ENCODE data around the gene HHATL. TPM values are rescaled to one million over a fixed set of nuclear protein-coding genes. Genes with fewer than 3 reads are reported as not detected.
A peak's percentile ranks its signal among the peaks of the same experiment; 100 is the strongest.

The HHATL gene, protein sequence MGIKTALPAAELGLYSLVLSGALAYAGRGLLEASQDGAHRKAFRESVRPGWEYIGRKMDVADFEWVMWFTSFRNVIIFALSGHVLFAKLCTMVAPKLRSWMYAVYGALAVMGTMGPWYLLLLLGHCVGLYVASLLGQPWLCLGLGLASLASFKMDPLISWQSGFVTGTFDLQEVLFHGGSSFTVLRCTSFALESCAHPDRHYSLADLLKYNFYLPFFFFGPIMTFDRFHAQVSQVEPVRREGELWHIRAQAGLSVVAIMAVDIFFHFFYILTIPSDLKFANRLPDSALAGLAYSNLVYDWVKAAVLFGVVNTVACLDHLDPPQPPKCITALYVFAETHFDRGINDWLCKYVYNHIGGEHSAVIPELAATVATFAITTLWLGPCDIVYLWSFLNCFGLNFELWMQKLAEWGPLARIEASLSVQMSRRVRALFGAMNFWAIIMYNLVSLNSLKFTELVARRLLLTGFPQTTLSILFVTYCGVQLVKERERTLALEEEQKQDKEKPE
- total RNA-seq (2014; rRNA removed; shearing (Covaris generic); ENCODE audit: low replicate concordance), result not detected in 2 replicates

DNA sequence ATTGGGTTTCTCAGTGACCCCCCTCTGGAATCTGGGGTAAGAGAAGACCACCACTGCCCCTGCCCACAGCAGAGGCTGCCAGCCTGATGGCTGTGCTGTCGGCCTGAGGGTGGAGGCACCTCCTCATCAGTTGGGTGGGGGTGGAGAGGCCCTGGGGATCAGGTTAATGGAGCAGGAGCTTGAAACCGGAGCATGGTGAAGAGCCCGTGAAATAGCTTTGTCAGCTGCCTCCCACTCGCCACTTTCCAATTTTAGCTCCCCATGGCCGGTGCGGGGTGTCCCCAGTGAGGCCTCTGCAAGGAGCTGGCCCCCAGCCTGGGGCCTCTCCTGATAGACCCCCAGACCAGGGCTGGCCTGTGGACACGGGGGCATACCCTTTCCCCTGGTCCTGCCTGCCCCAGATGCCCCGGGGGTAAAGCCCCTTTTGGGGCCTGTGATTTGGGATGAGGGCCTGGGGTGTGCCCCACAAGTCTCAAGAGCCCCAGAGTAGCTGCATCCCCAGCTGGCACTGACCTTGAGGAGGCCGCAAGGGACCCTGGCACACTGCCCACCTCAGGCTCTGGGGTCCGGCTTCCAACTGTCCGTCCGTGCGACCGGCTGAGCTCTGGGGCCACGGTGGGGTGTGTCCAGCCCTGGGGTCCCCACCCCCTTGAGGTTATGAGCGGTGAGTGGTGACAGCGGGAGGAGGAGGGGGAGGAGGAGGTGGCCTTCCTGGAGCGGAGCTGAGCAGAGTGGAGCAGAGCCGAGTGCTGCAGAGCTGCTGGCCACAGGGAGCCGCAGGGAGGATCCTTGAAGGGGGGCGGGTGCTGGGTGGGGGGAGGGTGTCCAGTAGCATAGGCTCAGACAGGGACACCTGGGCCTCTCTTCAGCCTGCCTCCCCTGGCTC, at the start of gene HHATL:
Gene HHATL (minus strand): TSS at position 733 of the 886 bp plus-strand sequence. CDS start 1,972 bp downstream, outside the sequence.
- H2AFZ ChIP-seq (ENCODE audit: low read length), result no peak within 1 kb of the TSS
- no peaks in the 10 kb centered on the region for H3K27me3 ChIP-seq (ENCODE audit: low read length)
- H4K20me1 ChIP-seq (ENCODE audit: insufficient read depth, low read depth, low read length), result 0 out of 2 replicates have a peak, but pooled peaks cover 4% of the 10 kb centered on the region
- no peaks in the 10 kb centered on the region for H3K79me2 ChIP-seq (ENCODE audit: low read length)
- peaks cover 7% of the 10 kb centered on the region; the same call in 1 of the 2 replicates for H3K4me1 ChIP-seq (ENCODE audit: low read length)
- H3K4me2 ChIP-seq (ENCODE audit: low read depth, low read length, poor library complexity, severe bottlenecking), result no peak within 1 kb of the TSS
- no peak within 1 kb of the TSS for H3K9ac ChIP-seq (ENCODE audit: low read length)
- H3K9me2 ChIP-seq (replicated peaks; ENCODE audit: insufficient read depth, low read length), result no peaks in the 10 kb centered on the region
- DNase-seq, result no peak
- H3K36me3 ChIP-seq (ENCODE audit: insufficient read depth, low read length), result no peaks in the 10 kb centered on the region
- no peak within 1 kb of the TSS for H3K27ac ChIP-seq (ENCODE audit: low read length)
- H3K9me3 ChIP-seq (ENCODE audit: low read length), result no peaks in the 10 kb centered on the region
- H3K4me3 ChIP-seq (ENCODE audit: low read length), result no peak within 1 kb of the TSS

DNA sequence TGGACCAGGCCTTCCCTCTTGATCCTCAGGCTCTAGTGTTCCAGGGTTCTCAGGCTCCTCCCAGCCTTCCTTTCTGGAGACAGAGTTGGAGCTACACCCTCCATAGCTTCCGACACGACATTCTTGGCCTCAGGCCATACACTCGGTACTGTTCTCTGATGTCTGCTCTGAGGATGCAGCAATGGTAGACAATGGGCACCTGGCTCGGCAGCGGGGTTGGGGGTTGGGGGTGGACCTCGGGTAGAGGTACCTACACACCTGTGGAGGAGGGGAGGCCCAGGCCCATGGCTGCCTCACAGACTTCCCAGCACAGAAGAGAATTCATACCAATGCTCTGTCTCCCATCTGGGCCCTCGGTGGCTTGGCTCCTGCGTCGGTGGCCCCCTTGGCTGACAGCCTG, 49.0 kb upstream of the HHATL start:
- H3K36me3 ChIP-seq (ENCODE audit: insufficient read depth, low read length), result no peaks in the 10 kb centered on the region
- no peak overlapping the region for H3K4me2 ChIP-seq (ENCODE audit: low read depth, low read length, poor library complexity, severe bottlenecking)
- H3K27ac ChIP-seq (ENCODE audit: low read length), result no peak overlapping the region
- H4K20me1 ChIP-seq (ENCODE audit: insufficient read depth, low read depth, low read length), result no peaks in the 10 kb centered on the region
- peaks cover 2% of the 10 kb centered on the region; the same call in 1 of the 2 replicates for H3K4me1 ChIP-seq (ENCODE audit: low read length)
- no peak overlapping the region for H3K4me3 ChIP-seq (ENCODE audit: low read length)
- no peaks in the 10 kb centered on the region for H3K79me2 ChIP-seq (ENCODE audit: low read length)
- no peak overlapping the region for H2AFZ ChIP-seq (ENCODE audit: low read length)
- no peaks in the 10 kb centered on the region for H3K9me3 ChIP-seq (ENCODE audit: low read length)
- H3K9me2 ChIP-seq (replicated peaks; ENCODE audit: insufficient read depth, low read length), result no peaks in the 10 kb centered on the region
- no peak overlapping the region for H3K9ac ChIP-seq (ENCODE audit: low read length)
- H3K27me3 ChIP-seq (ENCODE audit: low read length), result no peaks in the 10 kb centered on the region
- DNase-seq, result no peak

DNA sequence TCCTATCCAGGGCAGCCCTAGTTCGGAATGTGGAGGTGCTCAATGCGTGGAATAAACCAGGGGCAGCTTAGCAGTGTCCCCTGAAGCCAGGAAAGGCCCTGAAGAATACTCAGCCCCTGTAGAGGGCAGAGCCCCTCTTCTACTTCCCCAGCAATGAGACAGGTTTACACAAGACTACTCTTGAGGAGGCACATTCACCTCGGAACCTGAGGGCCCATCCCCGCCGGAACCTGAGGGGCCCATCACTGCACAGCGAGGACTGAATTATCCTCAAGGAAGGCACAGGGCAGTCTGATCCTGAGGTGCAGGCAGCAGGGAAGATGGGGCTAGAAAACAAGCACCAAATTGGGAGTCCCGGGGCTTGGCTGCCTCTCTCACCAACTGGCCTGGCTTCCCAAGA, 48.2 kb upstream of the HHATL start:
- no peaks in the 10 kb centered on the region for H3K79me2 ChIP-seq (ENCODE audit: low read length)
- H3K4me1 ChIP-seq (ENCODE audit: low read length), result peaks cover 2% of the 10 kb centered on the region; the same call in 1 of the 2 replicates
- no peak overlapping the region for H3K4me2 ChIP-seq (ENCODE audit: low read depth, low read length, poor library complexity, severe bottlenecking)
- no peaks in the 10 kb centered on the region for H3K9me2 ChIP-seq (replicated peaks; ENCODE audit: insufficient read depth, low read length)
- H2AFZ ChIP-seq (ENCODE audit: low read length), result no peak overlapping the region
- H3K36me3 ChIP-seq (ENCODE audit: insufficient read depth, low read length), result no peaks in the 10 kb centered on the region
- no peaks in the 10 kb centered on the region for H3K27me3 ChIP-seq (ENCODE audit: low read length)
- H4K20me1 ChIP-seq (ENCODE audit: insufficient read depth, low read depth, low read length), result no peaks in the 10 kb centered on the region
- H3K9ac ChIP-seq (ENCODE audit: low read length), result no peak overlapping the region
- no peaks in the 10 kb centered on the region for H3K9me3 ChIP-seq (ENCODE audit: low read length)
- H3K27ac ChIP-seq (ENCODE audit: low read length), result no peak overlapping the region
- DNase-seq, result no peak
- no peak overlapping the region for H3K4me3 ChIP-seq (ENCODE audit: low read length)

DNA sequence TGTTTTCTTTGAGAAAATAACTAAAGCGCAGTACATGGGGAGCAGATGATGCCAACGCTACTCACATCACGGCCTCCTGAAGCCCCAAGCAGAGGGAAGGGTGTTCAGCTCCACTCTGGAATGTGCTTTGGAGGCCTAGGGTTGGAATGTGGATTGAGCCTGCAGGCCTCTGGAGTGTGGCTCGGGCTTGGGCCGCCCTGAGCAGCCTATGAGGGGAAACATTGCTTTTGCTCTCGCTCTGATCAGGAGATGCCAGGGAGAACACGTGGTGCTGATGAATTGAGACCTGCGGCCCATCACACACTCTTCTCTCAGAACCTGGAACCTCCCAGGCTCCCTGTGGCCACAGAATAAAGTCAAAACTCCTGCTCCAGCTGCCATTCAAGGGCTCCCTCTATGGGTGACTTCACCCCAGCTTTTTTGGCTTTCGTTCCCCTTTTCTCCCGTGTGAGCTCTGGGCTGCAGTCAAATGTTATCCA, 47.2 kb upstream of the HHATL start:
- Histone ChIP-seq H3K4me2 (ENCODE audit: low read depth, low read length, poor library complexity, severe bottlenecking) (no peak overlapping the region), H3K4me1 (ENCODE audit: low read length) (peaks cover 2% of the 10 kb centered on the region; the same call in 1 of the 2 replicates), H2AFZ (ENCODE audit: low read length) (no peak overlapping the region), H3K9me3 (ENCODE audit: low read length) (no peaks in the 10 kb centered on the region), H3K9ac (ENCODE audit: low read length) (no peak overlapping the region), H3K4me3 (ENCODE audit: low read length) (no peak overlapping the region), H3K27ac (ENCODE audit: low read length) (no peak overlapping the region), H3K9me2 (replicated peaks; ENCODE audit: insufficient read depth, low read length) (no peaks in the 10 kb centered on the region), H4K20me1 (ENCODE audit: insufficient read depth, low read depth, low read length) (no peaks in the 10 kb centered on the region), H3K36me3 (ENCODE audit: insufficient read depth, low read length) (no peaks in the 10 kb centered on the region), H3K27me3 (ENCODE audit: low read length) (no peaks in the 10 kb centered on the region), H3K79me2 (ENCODE audit: low read length) (no peaks in the 10 kb centered on the region)
- DNase-seq, result peak; percentile 72

DNA sequence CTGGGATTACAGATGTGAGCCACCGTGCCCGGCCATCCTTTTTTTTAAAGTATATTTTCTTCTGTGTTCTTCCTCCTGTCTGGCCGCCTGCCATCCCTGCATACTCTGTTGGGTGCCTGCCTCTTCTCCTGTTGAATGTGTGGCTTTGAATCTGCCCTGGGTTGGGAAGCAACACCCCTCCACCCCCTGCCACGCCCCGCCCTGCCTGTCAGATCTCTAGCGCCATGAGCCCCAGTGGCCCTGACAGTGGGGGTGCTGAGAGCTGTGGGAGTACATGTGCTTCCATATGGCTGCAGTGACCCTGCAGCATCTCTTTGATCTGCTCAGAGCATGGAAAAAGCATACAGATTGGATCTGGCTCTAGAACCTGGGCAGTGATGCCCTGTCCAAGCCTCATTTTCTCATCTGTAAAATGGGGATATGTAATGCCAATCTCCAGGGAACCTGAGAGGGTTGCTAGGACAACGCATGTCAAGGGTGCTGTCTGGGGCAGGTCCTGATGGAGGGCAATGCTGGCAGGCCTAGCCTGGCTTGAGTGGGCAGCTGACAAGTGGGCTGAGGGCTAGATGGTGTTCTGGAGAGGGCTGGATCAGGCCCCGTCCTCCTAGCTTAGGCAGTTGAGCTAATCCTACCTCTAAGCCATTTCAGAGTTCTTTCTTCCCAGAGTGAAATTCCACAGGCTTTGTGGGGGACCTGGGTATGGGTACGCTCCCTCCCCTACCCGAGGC, 46.6 kb upstream of the HHATL start:
- Histone ChIP-seq H3K27me3 (ENCODE audit: low read length) (no peaks in the 10 kb centered on the region), H3K79me2 (ENCODE audit: low read length) (no peaks in the 10 kb centered on the region), H3K4me3 (ENCODE audit: low read length) (no peak overlapping the region), H3K4me2 (ENCODE audit: low read depth, low read length, poor library complexity, severe bottlenecking) (no peak overlapping the region), H3K9me2 (replicated peaks; ENCODE audit: insufficient read depth, low read length) (no peaks in the 10 kb centered on the region), H3K9me3 (ENCODE audit: low read length) (no peaks in the 10 kb centered on the region), H3K27ac (ENCODE audit: low read length) (no peak overlapping the region), H2AFZ (ENCODE audit: low read length) (no peak overlapping the region), H3K4me1 (ENCODE audit: low read length) (peaks cover 2% of the 10 kb centered on the region; the same call in 1 of the 2 replicates), H3K9ac (ENCODE audit: low read length) (no peak overlapping the region), H4K20me1 (ENCODE audit: insufficient read depth, low read depth, low read length) (no peaks in the 10 kb centered on the region), H3K36me3 (ENCODE audit: insufficient read depth, low read length) (no peaks in the 10 kb centered on the region)
- DNase-seq, result no peak

DNA sequence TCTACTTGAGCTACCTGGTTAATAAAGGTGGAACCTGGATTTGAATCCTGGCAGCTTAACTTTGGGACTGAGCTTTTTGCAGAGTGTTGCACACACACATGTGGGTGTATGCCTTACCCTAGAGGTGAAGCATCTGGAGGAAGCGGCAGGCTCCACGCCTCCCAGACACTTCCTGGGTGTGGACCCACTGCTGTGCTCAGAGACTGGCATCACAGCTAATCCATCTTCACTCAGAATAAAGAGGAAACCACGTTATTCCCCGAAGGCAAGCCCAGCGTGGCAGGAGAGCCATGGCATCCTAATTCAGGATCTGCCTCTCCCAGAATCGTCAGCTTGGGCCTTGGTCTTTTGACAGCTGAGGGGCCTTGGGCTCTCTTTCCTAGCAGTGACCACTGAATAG, 45.0 kb upstream of the HHATL start:
- H3K36me3 ChIP-seq (ENCODE audit: insufficient read depth, low read length), result no peaks in the 10 kb centered on the region
- H4K20me1 ChIP-seq (ENCODE audit: insufficient read depth, low read depth, low read length), result no peaks in the 10 kb centered on the region
- no peak for DNase-seq
- no peaks in the 10 kb centered on the region for H3K9me2 ChIP-seq (replicated peaks; ENCODE audit: insufficient read depth, low read length)
- no peaks in the 10 kb centered on the region for H3K79me2 ChIP-seq (ENCODE audit: low read length)
- no peak overlapping the region for H3K4me3 ChIP-seq (ENCODE audit: low read length)
- no peak overlapping the region for H3K9ac ChIP-seq (ENCODE audit: low read length)
- no peaks in the 10 kb centered on the region for H3K27me3 ChIP-seq (ENCODE audit: low read length)
- H3K4me2 ChIP-seq (ENCODE audit: low read depth, low read length, poor library complexity, severe bottlenecking), result no peak overlapping the region
- H3K27ac ChIP-seq (ENCODE audit: low read length), result no peak overlapping the region
- H3K9me3 ChIP-seq (ENCODE audit: low read length), result no peaks in the 10 kb centered on the region
- H3K4me1 ChIP-seq (ENCODE audit: low read length), result peaks cover 2% of the 10 kb centered on the region; the same call in 1 of the 2 replicates
- H2AFZ ChIP-seq (ENCODE audit: low read length), result no peak overlapping the region

DNA sequence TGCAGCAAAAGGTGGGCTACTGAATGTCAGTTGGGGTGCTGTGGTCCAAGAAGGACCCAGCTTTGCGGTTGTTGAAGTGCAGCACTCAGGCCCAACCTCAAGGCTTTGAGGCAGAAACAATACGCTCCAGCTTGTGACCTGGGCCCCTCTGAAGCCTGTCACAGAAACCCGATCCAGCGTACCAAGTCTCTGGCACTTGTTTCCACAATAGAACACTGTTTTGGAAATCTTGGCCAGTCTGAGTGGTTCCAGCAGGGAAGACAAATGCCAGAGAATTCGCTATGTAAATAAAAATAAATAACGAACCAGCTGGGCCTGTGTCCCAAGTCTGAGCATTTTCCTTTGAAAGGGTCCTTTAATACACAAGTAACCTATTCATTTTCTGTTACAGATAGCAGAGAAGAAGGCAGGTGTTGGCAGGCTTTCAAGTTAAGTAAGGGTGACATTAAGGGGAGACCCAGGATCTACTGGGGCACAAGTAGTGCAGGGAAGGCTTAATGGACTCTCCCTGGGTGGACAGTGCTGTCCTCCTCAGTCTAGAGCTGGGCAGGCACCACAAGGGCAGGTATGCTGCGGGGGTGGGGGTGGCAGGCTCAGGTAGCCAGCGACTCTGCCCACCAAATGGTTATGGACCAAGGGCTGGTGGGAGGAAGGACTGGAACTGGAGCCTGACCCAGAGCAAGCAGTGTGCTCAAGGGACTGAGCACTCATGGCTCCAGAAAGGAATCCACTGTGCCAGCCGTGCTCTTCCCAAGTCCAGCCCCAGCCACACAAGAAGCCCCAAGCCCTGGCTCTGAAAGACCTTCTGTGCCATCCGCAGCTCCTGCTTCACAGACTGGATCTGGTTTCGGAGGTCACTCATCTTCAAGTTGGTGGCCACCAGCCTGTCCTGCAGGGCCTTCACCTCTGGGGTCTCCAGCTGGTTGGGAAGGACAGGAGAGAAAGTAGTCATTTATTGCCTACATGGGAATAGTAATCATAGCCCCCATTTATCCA, 44.2 kb upstream of the HHATL start:
- Histone ChIP-seq H2AFZ (ENCODE audit: low read length) (no peak overlapping the region), H3K79me2 (ENCODE audit: low read length) (no peaks in the 10 kb centered on the region), H3K9ac (ENCODE audit: low read length) (no peak overlapping the region), H3K9me3 (ENCODE audit: low read length) (no peaks in the 10 kb centered on the region), H3K9me2 (replicated peaks; ENCODE audit: insufficient read depth, low read length) (no peaks in the 10 kb centered on the region), H3K4me2 (ENCODE audit: low read depth, low read length, poor library complexity, severe bottlenecking) (no peak overlapping the region), H4K20me1 (ENCODE audit: insufficient read depth, low read depth, low read length) (no peaks in the 10 kb centered on the region), H3K27me3 (ENCODE audit: low read length) (no peaks in the 10 kb centered on the region), H3K27ac (ENCODE audit: low read length) (no peak overlapping the region), H3K36me3 (ENCODE audit: insufficient read depth, low read length) (no peaks in the 10 kb centered on the region), H3K4me1 (ENCODE audit: low read length) (peaks cover 2% of the 10 kb centered on the region; the same call in 1 of the 2 replicates), H3K4me3 (ENCODE audit: low read length) (no peak overlapping the region)
- no peak for DNase-seq

Data from Karpas-422 (cell line).